A549 treated with GW870086 at 1 μM for 4 hours (cell line): Measurements from ENCODE around the gene SYNGR2. TPM values are rescaled to one million over a fixed set of nuclear protein-coding genes. Genes with fewer than 3 reads are reported as not detected.

Experiments used
- total RNA-seq: library from RNA; stranded (reverse); fragments of 200-300 nt; extraction: Qiagen RNA extraction; gene quantifications from 5 replicates; pipeline ENCODE4 v1.2.3, GENCODE V29; 2022; ENCODE audit warnings: low read depth

The SYNGR2 gene, protein sequence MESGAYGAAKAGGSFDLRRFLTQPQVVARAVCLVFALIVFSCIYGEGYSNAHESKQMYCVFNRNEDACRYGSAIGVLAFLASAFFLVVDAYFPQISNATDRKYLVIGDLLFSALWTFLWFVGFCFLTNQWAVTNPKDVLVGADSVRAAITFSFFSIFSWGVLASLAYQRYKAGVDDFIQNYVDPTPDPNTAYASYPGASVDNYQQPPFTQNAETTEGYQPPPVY
- 112 to 208 TPM (median 191 TPM) in 5 replicates for total RNA-seq

DNA sequence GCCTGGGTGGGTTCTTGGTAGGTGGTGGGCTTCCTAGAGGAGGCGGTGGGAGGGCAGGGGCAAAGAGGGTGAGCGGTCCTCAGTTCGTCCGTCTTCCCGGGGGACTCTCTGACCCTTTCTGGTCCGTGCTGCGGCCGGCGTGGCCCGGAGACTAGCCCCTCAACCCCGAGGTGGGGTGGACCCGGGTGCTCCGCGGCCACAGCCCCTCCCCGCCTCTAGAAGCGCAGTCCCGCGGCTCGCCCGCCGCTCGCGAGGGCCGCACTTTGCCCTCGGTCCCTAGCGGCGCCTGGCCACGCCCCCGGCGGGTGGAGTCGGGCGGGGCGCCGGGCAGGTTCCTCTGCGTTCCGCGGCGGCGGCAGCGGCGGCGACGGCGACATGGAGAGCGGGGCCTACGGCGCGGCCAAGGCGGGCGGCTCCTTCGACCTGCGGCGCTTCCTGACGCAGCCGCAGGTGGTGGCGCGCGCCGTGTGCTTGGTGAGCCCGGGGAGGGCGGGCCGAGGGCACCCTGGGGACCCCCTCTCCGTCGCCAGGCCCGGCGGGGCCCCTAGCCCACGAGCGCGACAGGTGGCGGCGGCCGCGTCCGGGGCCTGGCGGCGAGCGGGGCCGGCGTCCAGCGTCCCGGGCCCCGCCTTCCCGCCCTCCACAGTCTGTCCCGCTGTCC is at the start of gene SYNGR2:
SYNGR2 (plus strand) TSS at position 340 of the 661 bp plus-strand sequence; CDS start at position 376, 36 bp downstream.

DNA sequence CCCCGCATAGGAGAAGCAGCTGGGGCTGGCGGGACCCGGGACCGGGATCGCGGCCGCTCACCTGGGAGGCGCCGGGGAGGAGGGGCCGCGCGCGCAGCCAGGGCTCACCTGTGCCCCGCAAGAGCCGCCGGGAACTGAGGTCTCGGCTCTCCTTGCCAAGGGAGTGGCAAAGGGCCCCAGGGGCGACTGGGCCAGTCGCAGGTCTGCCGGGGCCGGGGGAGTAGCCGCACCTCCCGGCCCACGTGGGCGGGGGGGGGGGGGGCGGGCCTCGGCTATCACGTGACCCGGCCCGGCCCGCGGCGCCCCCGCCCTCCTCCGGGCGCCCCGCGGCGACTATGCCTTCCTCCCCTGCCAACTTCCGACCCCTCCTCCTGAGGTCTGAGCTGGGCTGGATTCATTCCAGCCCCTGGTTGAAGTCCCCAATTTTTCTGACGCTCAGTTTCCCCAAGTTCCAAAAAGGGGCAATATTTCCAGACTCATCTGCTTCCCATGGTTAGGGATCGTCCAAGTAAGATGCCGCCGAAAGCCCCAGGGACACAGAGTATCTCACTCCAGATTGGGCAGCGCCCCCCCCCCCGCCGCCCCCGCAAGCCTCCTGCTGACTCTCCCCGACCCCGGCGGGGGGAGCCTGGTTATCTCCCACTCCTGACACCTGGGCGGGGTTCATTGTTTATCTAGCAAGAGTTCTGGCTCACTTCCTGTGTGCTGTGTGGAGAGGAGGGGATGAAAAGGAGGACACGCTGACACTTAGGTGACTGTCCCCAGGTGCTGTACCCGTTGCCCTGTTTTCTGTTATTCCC is 39.6 kb upstream of the SYNGR2 start, which contains the start of gene TMC6:
TMC6 (minus strand) TSS at position 205 of the 800 bp plus-strand sequence. CDS start 1,923 bp downstream, outside the sequence.

DNA sequence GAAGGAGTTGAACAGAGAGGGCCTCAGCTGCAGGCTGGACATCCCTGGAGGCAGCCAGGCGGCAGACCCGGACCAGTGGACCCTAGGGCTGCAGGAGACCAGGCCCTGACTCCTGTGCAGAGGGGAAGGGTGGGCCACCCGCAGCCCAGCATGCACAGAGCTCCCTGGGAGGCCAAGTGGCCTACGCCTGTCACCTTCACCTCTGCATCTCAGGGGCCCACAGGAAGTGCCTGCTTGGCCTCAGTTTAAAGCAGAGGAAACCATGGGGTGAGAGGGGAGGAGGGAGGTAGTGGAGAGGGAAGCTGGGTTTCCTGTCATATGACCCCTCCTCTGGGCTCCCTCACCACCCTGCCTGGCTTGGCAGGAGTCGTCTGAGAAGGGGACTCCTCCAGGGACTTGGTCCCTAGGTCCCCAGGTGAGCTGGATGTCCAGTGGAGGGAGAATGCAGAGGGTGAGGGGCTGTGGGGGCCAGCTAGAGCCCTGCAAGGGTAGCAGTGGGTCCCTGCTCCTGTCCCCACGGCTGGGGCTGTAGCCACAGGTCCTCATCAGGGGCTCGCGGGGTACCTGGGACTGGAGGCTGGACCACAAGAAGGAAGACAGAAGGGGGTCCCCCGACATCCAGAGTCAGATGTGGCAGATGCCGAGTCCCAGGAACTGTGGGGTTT is 37.8 kb upstream of the SYNGR2 start, which contains the start of gene TMC8:
TMC8 (plus strand) TSS at position 335 of the 665 bp plus-strand sequence. CDS start 818 bp downstream, outside the sequence.

DNA sequence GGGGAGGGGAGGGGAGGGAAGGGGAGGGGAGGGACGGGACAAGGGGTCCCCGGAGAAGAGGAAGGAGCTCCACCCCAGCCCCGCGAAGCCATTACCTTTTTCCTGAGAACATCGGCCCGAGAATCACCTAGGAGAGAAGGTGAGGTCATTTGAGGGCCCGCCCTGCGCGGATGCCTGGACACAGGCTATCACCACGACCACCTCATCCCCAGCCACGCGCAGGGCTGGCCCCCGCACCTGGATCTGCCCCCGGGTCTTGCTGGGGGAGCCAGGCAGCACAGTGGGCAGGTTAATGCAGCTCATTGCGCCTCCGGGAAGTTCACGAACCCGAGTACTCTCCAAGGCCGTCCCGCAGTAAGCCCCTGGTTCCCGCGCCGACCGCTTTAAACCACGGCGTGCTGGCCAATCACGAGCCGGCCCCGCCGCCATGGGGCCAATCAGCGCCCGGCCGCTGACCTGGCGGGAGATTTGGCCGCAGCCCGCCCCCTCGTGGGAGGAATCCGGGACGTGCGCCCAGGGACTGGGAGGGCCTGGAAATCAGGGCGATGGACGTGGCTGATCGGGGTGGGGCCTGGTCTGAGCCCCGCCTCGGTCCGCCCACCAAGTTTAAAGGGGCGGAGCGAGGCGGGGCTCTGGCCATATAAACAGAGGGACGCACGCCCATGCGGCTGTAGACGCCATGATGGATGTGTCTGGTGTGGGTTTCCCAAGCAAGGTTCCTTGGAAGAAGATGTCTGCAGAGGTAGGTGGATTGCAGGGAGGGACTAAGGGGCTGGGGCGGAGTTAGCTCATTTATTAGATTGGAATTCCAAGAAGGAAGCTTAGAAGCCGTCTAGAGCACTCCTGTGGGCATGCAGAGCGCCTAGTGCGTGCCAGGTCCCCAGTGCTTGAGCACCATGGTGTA is 18.6 kb downstream of the SYNGR2 start, which contains the start of the genes AFMID and TK1:
AFMID (plus strand) TSS at position 671 of the 904 bp plus-strand sequence; CDS start at position 680, 9 bp downstream.
TK1 (minus strand) TSS at position 361 of the 904 bp plus-strand sequence; CDS start at position 303, 58 bp downstream.

DNA sequence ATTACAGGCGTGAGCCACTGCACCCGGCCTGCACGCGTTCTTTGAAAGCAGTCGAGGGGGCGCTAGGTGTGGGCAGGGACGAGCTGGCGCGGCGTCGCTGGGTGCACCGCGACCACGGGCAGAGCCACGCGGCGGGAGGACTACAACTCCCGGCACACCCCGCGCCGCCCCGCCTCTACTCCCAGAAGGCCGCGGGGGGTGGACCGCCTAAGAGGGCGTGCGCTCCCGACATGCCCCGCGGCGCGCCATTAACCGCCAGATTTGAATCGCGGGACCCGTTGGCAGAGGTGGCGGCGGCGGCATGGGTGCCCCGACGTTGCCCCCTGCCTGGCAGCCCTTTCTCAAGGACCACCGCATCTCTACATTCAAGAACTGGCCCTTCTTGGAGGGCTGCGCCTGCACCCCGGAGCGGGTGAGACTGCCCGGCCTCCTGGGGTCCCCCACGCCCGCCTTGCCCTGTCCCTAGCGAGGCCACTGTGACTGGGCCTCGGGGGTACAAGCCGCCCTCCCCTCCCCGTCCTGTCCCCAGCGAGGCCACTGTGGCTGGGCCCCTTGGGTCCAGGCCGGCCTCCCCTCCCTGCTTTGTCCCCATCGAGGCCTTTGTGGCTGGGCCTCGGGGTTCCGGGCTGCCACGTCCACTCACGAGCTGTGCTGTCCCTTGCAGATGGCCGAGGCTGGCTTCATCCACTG is 45.8 kb downstream of the SYNGR2 start, which contains the start of gene BIRC5:
BIRC5 (plus strand) TSS at position 238 of the 690 bp plus-strand sequence; CDS start at position 302, 64 bp downstream.

Other genes with a start within 250 kb of the SYNGR2 start
- 1.3 to 2.6 TPM (median 1.8 TPM) in 5 replicates for gene TNRC6C, start 209.9 kb upstream of the SYNGR2 start, total RNA-seq
- 9.2 to 13.5 TPM (median 12.0 TPM) in 5 replicates for gene TMC6, start 39.8 kb upstream of the SYNGR2 start, total RNA-seq
- 0.21 to 0.42 TPM (median 0.40 TPM) in 5 replicates for gene TMC8, start 37.8 kb upstream of the SYNGR2 start, total RNA-seq
- gene C17orf99, start 22.2 kb upstream of the SYNGR2 start, total RNA-seq: not detected in 5 replicates
- 211 to 279 TPM (median 233 TPM) in 5 replicates for gene TK1, start 18.5 kb downstream of the SYNGR2 start, total RNA-seq
- gene AFMID, start 18.8 kb downstream of the SYNGR2 start, total RNA-seq: 34.8 to 55.0 TPM (median 36.2 TPM) in 5 replicates
- gene BIRC5, start 45.7 kb downstream of the SYNGR2 start, total RNA-seq: 95.9 to 111 TPM (median 104 TPM) in 5 replicates
- gene TMEM235, start 63.0 kb downstream of the SYNGR2 start, total RNA-seq: not detected in 5 replicates
- 31.6 to 38.2 TPM (median 35.7 TPM) in 5 replicates for gene SOCS3, start 191.5 kb downstream of the SYNGR2 start, total RNA-seq
- 18.7 to 26.6 TPM (median 22.8 TPM) in 5 replicates for gene PGS1, start 210.1 kb downstream of the SYNGR2 start, total RNA-seq